Erythroblast (primary cell): ENCODE measurements around the gene EMCN.

Source experiments
- GATA1 ChIP-seq: IDR thresholded peaks from 2 replicates; pipeline ENCODE4 v1.6.1; 2011; ENCODE audit warnings: low read depth, mild to moderate bottlenecking, control low read depth, low read length, moderate library complexity
- POLR2A ChIP-seq: IDR thresholded peaks from 2 replicates; pipeline ENCODE4 v1.6.1; 2011; ENCODE audit warnings: mild to moderate bottlenecking, low read length

DNA sequence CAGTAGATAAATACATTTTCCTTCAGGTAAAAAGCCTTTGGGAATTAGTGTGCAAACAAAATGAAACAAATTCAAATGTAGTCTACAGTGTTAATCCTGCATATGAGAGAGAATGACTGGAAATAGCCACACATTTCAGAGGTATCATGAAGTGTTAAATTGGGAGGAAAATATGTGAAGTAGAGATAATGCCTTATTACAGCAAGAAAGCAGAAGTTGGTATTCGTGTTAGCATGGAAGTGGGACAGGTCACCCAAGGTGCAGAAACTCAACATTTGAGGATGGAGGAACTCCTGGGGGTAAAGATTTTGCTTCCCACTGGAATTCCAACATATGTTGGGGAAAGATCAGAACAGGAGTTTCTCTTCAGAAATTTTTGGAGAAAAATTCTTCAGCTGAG is 51.3 kb downstream of the EMCN start:
- TF ChIP-seq POLR2A (no peak), GATA1 (no peak)
